PC-3 (cell line): ENCODE measurements around the gene UBR3.

Experiments used
- EZH2 ChIP-seq: fragments of 300-600 bp; sonication (generic); IDR thresholded peaks from one replicate; pipeline ENCODE4 v1.6.1; 2017; ENCODE audit warnings: antibody characterized with exemption, mild to moderate bottlenecking, low read length; ENCODE audit not compliant: unreplicated experiment
- TF ChIP-seq, protein P1 (sequence below): fragments of 300-600 bp; sonication (generic); conservative IDR thresholded peaks from 2 replicates; pipeline ENCODE4 v1.5.1; 2017; ENCODE audit warnings: antibody characterized with exemption, low read depth, mild to moderate bottlenecking, low read length

DNA sequence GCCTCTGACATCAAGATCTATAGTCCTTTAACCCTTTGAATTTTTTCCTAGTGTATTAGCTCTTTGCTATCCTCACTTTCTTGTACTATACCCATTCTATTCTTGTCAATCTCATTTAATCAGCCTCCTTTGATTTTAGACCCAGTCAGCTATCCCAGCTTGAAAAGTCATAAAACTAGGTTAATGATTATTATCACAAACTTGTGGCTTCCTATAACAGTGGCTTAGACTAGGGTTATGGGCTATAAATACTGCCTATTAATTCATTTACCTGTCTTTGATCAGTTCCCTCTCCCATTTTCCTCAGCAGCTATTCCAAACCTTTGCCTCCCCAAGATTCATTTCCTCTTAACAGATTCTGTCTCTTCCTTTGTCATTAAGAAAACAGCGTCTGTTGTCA lies 174.8 kb downstream of the UBR3 start:
- TF ChIP-seq, protein P1, sequence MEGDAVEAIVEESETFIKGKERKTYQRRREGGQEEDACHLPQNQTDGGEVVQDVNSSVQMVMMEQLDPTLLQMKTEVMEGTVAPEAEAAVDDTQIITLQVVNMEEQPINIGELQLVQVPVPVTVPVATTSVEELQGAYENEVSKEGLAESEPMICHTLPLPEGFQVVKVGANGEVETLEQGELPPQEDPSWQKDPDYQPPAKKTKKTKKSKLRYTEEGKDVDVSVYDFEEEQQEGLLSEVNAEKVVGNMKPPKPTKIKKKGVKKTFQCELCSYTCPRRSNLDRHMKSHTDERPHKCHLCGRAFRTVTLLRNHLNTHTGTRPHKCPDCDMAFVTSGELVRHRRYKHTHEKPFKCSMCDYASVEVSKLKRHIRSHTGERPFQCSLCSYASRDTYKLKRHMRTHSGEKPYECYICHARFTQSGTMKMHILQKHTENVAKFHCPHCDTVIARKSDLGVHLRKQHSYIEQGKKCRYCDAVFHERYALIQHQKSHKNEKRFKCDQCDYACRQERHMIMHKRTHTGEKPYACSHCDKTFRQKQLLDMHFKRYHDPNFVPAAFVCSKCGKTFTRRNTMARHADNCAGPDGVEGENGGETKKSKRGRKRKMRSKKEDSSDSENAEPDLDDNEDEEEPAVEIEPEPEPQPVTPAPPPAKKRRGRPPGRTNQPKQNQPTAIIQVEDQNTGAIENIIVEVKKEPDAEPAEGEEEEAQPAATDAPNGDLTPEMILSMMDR, result no peak
- no peak for TF ChIP-seq EZH2
